Transverse colon (tissue), 3 donors: ENCODE results near the gene SSBP4.

ENCODE experiments used
- POLR2A ChIP-seq: fragments of 450-650 bp; IDR thresholded peaks from one replicate; pipeline ENCODE4 v1.6.1; 2016; ENCODE audit warnings: antibody characterized with exemption, mild to moderate bottlenecking, moderate library complexity
- POLR2AphosphoS5 ChIP-seq, 3 donors: sonication (generic); formaldehyde crosslinking; IDR thresholded peaks; one replicate each; pipeline ENCODE4 v1.6.1; 2016; ENCODE audit warnings: antibody characterized with exemption in 3 of 3

GRCh38 chr19:18475762-18476331 lies 56.6 kb downstream of the SSBP4 start:
- TF ChIP-seq POLR2AphosphoS5 (IDR thresholded peaks at IDR 0.05), result no peak
- TF ChIP-seq POLR2A, result no peak
